ENCODE data around the gene LDLR. TPM values are rescaled to one million over a fixed set of nuclear protein-coding genes. Genes with fewer than 3 reads are reported as not detected.

LDLR gene
- total and polyA plus RNA-seq, 2 donors (not counting 3 experiments of a cell fraction or from before 2014, with no cell fraction given), result 142 to 174 TPM

DNA sequence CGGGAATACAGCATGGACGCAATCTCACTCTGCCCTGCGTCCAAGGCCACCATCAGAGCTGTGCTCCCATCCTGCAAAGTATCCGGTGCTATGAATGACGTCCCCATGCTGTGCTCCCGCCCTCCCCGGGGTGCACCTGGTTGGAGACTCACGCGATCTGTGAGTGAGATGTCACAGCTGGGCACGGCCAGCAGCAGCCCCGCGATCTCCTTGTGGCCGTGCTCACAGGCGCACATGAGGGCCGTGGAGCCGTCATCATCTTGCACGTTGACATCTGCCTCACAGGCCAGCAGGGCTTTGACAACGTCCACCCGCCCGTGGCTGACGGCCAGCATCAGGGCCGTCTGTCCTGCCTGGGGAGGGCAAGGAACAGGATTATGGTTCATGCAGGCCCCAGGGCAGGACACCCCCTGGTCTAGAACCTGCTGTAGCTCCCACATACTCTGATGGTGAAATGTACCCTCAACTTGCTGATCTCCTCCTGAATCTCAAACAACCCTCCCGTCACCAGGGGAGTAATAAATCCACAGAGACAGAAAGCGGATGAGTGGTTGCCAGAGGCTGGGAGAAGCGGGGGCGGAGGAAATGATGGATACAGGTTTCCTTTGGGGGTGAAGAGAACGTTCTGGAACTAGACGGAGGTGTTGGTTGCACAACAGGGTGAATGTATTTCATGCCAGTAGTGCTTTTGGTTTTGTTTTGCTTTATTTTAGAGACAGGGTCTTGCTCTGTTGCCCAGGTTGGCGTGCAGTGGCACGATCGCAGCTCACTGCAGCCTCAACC is 80.8 kb downstream of the LDLR start:
- H3K36me3 ChIP-seq (ENCODE audit: control insufficient read depth in 2 of 2, extremely low read depth in 1 of 2, insufficient read depth in 2 of 2, low read length in 2 of 2), result peaks cover 20 to 39% of the 10 kb centered on the region in 2 experiments
- no peak overlapping the region for H3K27ac ChIP-seq (ENCODE audit: insufficient read depth, low read depth, low read length)
- POLR2A ChIA-PET, result no interaction called here
- TF ChIP-seq EZH2 (IDR thresholded peaks at IDR 0.05; ENCODE audit: borderline replicate concordance, low read depth, low read length, severe bottlenecking) (no peak), POLR2AphosphoS5 (IDR thresholded peaks at IDR 0.05; ENCODE audit: insufficient read depth, low read depth, low read length) (no peak), JUN (IDR thresholded peaks at IDR 0.05; ENCODE audit: borderline replicate concordance, insufficient read depth, insufficient read length, low read depth) (no peak), GATA2 (IDR thresholded peaks at IDR 0.05; ENCODE audit: insufficient read depth, insufficient read length, low read depth, low read length) (no peak), MYC (IDR thresholded peaks at IDR 0.05; ENCODE audit: low read depth, low read length) (no peak), POLR2A (IDR thresholded peaks at IDR 0.05; ENCODE audit: low read depth, low read length) (no peak), FOS (IDR thresholded peaks at IDR 0.05; ENCODE audit: borderline replicate concordance, insufficient read depth, low read length) (no peak)
- TF ChIP-seq, protein P1, sequence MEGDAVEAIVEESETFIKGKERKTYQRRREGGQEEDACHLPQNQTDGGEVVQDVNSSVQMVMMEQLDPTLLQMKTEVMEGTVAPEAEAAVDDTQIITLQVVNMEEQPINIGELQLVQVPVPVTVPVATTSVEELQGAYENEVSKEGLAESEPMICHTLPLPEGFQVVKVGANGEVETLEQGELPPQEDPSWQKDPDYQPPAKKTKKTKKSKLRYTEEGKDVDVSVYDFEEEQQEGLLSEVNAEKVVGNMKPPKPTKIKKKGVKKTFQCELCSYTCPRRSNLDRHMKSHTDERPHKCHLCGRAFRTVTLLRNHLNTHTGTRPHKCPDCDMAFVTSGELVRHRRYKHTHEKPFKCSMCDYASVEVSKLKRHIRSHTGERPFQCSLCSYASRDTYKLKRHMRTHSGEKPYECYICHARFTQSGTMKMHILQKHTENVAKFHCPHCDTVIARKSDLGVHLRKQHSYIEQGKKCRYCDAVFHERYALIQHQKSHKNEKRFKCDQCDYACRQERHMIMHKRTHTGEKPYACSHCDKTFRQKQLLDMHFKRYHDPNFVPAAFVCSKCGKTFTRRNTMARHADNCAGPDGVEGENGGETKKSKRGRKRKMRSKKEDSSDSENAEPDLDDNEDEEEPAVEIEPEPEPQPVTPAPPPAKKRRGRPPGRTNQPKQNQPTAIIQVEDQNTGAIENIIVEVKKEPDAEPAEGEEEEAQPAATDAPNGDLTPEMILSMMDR (IDR thresholded peaks at IDR 0.05; ENCODE audit: extremely low read depth in 1 of 2, insufficient read depth in 1 of 2, low read depth in 1 of 2, low read length in 2 of 2), result no peak
- TF ChIP-seq, protein P2, sequence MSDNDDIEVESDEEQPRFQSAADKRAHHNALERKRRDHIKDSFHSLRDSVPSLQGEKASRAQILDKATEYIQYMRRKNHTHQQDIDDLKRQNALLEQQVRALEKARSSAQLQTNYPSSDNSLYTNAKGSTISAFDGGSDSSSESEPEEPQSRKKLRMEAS (IDR thresholded peaks at IDR 0.05; ENCODE audit: insufficient read depth, insufficient read length), result no peak
- no peaks in the 10 kb centered on the region for H3K9me1 ChIP-seq (replicated peaks; ENCODE audit: control insufficient read depth, extremely low read depth, insufficient read depth, low read length)
- CTCF ChIA-PET, result interaction anchor here (0.8 to 6.2 kb wide), 2 partner anchors 9 to 44 kb away, joined by 3 to 29 read pairs; no protein-coding TSS in a partner anchor
- H3K27me3 ChIP-seq (ENCODE audit: control insufficient read depth in 2 of 2, insufficient read depth in 2 of 2, low read length in 2 of 2), result no peaks in the 10 kb centered on the region
- no peaks in the 10 kb centered on the region for H4K20me1 ChIP-seq (replicated peaks; ENCODE audit: control insufficient read depth, extremely low read depth, insufficient read depth, low read length)
- H2AFZ ChIP-seq (ENCODE audit: low read depth, low read length), result no peak overlapping the region
- H3K9ac ChIP-seq (replicated peaks; ENCODE audit: extremely low read depth, insufficient read depth, low read length), result no peak overlapping the region
- no peaks in the 10 kb centered on the region for H3K9me3 ChIP-seq (replicated peaks; ENCODE audit: control insufficient read depth, insufficient read depth, low read length)
- H3K4me1 ChIP-seq (ENCODE audit: control insufficient read depth, extremely low read depth, insufficient read depth, low read length), result peaks cover 24% of the 10 kb centered on the region
- FAIRE-seq (no peak), DNase-seq (ENCODE audit: low read depth, low spot score) (no peak)
- no peaks in the 10 kb centered on the region for H3K79me2 ChIP-seq (ENCODE audit: control insufficient read depth, insufficient read depth, low read length)
- dilution Hi-C loops (cut with MboI; ENCODE audit: extremely low pct_ligation_motif_present, low sequenced_read_pairs), result no loop called here
- no TSS peak for BruUV-seq (replicated peaks)
- intact Hi-C loops (cut with micrococcal nuclease), result no loop called here
- no peak overlapping the region for H3K4me3 ChIP-seq (replicated peaks in 1 of 3; ENCODE audit: insufficient read depth in 1 of 3, low read depth in 1 of 3, low read length in 3 of 3)
- no peak overlapping the region for H3K4me2 ChIP-seq (ENCODE audit: insufficient read depth, low read length)

Data from endothelial cell of umbilical vein (primary cell).